Suprapubic skin (tissue), 3 donors: ENCODE measurements around the gene MADD.

Source experiments
- EP300 ChIP-seq: sonication (generic); formaldehyde crosslinking; IDR thresholded peaks from one replicate; pipeline ENCODE4 v1.6.1; 2017; ENCODE audit warnings: antibody characterized with exemption
- POLR2A ChIP-seq, 2 donors: fragments of 450-650 bp; IDR thresholded peaks; one replicate each; pipeline ENCODE4 v1.6.1; 2017; ENCODE audit warnings: antibody characterized with exemption in 2 of 2, mild to moderate bottlenecking in 2 of 2, moderate library complexity in 2 of 2
- TF ChIP-seq, protein P1 (sequence below), 2 donors: fragments of 200-600 bp in 1 of 2; fragments of 450-650 bp in 1 of 2; sonication (generic) in 1 of 2; IDR thresholded peaks; one replicate each; pipeline ENCODE4 v1.5.1; 2016 to 2019; ENCODE audit warnings: antibody characterized with exemption in 2 of 2, mild to moderate bottlenecking in 1 of 2, moderate library complexity in 1 of 2

DNA sequence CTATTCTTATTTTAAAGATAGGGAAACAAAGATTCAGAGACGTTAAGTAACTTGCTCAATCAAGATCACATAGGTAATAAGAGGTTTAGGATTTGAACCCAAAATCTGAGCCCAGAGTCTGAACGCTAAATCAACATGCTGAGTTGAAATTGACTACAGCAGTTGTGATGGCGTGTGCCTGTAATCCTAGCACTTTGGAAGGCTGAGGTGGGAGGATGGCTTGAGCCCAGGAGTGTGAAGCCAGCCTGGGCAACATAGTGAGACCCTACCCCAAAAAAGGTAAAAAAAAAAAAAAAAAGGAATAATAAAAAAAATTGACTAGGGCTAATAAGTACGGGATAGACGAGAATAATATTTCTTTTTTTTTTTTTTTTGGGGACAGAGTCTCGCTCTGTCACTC, 13.6 kb upstream of the MADD start:
- TF ChIP-seq EP300 (no peak), POLR2A (IDR thresholded peaks at IDR 0.05) (no peak)
- TF ChIP-seq, protein P1, sequence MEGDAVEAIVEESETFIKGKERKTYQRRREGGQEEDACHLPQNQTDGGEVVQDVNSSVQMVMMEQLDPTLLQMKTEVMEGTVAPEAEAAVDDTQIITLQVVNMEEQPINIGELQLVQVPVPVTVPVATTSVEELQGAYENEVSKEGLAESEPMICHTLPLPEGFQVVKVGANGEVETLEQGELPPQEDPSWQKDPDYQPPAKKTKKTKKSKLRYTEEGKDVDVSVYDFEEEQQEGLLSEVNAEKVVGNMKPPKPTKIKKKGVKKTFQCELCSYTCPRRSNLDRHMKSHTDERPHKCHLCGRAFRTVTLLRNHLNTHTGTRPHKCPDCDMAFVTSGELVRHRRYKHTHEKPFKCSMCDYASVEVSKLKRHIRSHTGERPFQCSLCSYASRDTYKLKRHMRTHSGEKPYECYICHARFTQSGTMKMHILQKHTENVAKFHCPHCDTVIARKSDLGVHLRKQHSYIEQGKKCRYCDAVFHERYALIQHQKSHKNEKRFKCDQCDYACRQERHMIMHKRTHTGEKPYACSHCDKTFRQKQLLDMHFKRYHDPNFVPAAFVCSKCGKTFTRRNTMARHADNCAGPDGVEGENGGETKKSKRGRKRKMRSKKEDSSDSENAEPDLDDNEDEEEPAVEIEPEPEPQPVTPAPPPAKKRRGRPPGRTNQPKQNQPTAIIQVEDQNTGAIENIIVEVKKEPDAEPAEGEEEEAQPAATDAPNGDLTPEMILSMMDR (IDR thresholded peaks at IDR 0.05) = no peak
